K562 (cell line): ENCODE data around the gene PALMD. TPM values are rescaled to one million over a fixed set of nuclear protein-coding genes. Genes with fewer than 3 reads are reported as not detected.
A peak's percentile ranks its signal among the peaks of the same experiment; 100 is the strongest.

Experiments used
- ATAC-seq: fragments of 200-7000 bp; cut with Tn5 transposase; 3 replicates; pipeline ENCODE4 v1.9.1; 2020; ENCODE audit warnings: moderate library complexity
- BruUV-seq: library from RNA; stranded (reverse); fragments of 400-500 nt; replicated peaks from 2 replicates; lab custom pipeline; 2021; lab: Mats Ljungman, UMichigan
- CTCF ChIA-PET: fragments of 300-600 bp; formaldehyde crosslinking; extraction: SDS; loops from one replicate; lab custom pipeline; 2021; ENCODE audit warnings: low intra/inter-chr PET ratio; lab: Yijun Ruan, JAX
- POLR2A ChIA-PET: fragments of 300-600, 350-650 bp; sonication (Branson Sonifier 250); formaldehyde crosslinking; extraction: SDS; loops from one replicate; lab custom pipeline; 2021; ENCODE audit warnings: antibody characterized with exemption, inconsistent platforms; lab: Yijun Ruan, JAX
- DNase-seq, 4 experiments: peaks; one replicate each; pipeline versions ENCODE4 v3.0.0 to v3.0.0-alpha.2; 2011 to 2018; ENCODE audit warnings: low spot score in 3 of 4, mixed read lengths in 3 of 4; ENCODE audit errors: extremely low read depth in 1 of 4
- FAIRE-seq: peaks from 2 replicates; lab custom pipeline; 2011; peaks lifted over from hg19 to GRCh38; lab: Jason Lieb, UNC
- H2AFZ ChIP-seq: 2 replicates; pipeline ENCODE4 v1.6.0; 2011; ENCODE audit warnings: low read depth, low read length, control low read depth, inconsistent platforms
- H3K27ac ChIP-seq: fragments of 200-600 bp; 3 replicates; pipeline ENCODE4 v1.8.0; 2011; ENCODE audit warnings: low read depth, mild to moderate bottlenecking, control low read depth, inconsistent platforms, low read length, moderate library complexity, mixed read lengths; ENCODE audit errors: extremely low read depth
- H3K27me3 ChIP-seq, 2 experiments: fragments of 300-600 bp in 1 of 2; 2 replicates in 1 of 2; 3 replicates in 1 of 2; pipeline versions ENCODE4 v1.6.0 to v1.8.0; 2011; ENCODE audit warnings: inconsistent platforms in 2 of 2, low read length in 2 of 2, mild to moderate bottlenecking in 1 of 2, mixed read lengths in 1 of 2, moderate library complexity in 1 of 2; ENCODE audit not compliant: control insufficient read depth in 2 of 2, insufficient read depth in 2 of 2
- H3K36me3 ChIP-seq: fragments of 300-600 bp; 3 replicates; pipeline ENCODE4 v1.8.0; 2011; ENCODE audit warnings: mild to moderate bottlenecking, low read length, inconsistent platforms; ENCODE audit not compliant: control insufficient read depth, insufficient read depth
- H3K4me1 ChIP-seq, 2 experiments: fragments of 200-600 bp in 1 of 2; replicated peaks in 1 of 2; 2 replicates in 1 of 2; 3 replicates in 1 of 2; pipeline versions ENCODE4 v1.5.1 to v1.8.0; 2011; ENCODE audit warnings: inconsistent platforms in 2 of 2, low read length in 2 of 2, mild to moderate bottlenecking in 1 of 2, mixed read lengths in 1 of 2, moderate library complexity in 1 of 2; ENCODE audit not compliant: control insufficient read depth in 2 of 2, insufficient read depth in 2 of 2
- H3K4me2 ChIP-seq: 2 replicates; pipeline ENCODE4 v1.6.1; 2011; ENCODE audit warnings: low read length, control low read depth, inconsistent platforms, mixed read lengths; ENCODE audit not compliant: insufficient read depth
- H3K4me3 ChIP-seq: fragments of 200-600 bp; sonication (generic), shearing (Covaris generic); 2 replicates; pipeline ENCODE4 v1.5.1; 2016; ENCODE audit warnings: control low read depth, inconsistent platforms
- H3K79me2 ChIP-seq: fragments of 200-600 bp; 3 replicates; pipeline ENCODE4 v1.8.0; 2011; ENCODE audit warnings: low read length, inconsistent platforms; ENCODE audit not compliant: control insufficient read depth, insufficient read depth
- H3K9ac ChIP-seq, 2 experiments: 2 replicates each; pipeline versions ENCODE4 v1.6.0 to v1.6.1; 2011; ENCODE audit warnings: low read depth in 2 of 2, low read length in 2 of 2, control low read depth in 1 of 2, inconsistent platforms in 1 of 2, mild to moderate bottlenecking in 1 of 2, mixed read lengths in 1 of 2; ENCODE audit not compliant: insufficient read depth in 1 of 2
- H3K9me1 ChIP-seq: one replicate; pipeline ENCODE4 v1.6.0; 2011; ENCODE audit warnings: inconsistent platforms, mild to moderate bottlenecking, low read length, moderate library complexity; ENCODE audit not compliant: control insufficient read depth, insufficient read depth
- H3K9me3 ChIP-seq: replicated peaks from 2 replicates; pipeline ENCODE4 v1.5.1; 2011; ENCODE audit warnings: low read depth, low read length, inconsistent platforms; ENCODE audit not compliant: control insufficient read depth, insufficient read depth
- H4K20me1 ChIP-seq: replicated peaks from 2 replicates; pipeline ENCODE4 v1.6.1; 2011; ENCODE audit warnings: low read length, inconsistent platforms, mixed read lengths; ENCODE audit not compliant: control insufficient read depth, insufficient read depth
- ATF1 ChIP-seq, 2 experiments: fragments of 450-650 bp in 1 of 2; IDR thresholded peaks; 2 replicates each; pipeline ENCODE4 v1.6.1; 2016; ENCODE audit warnings: missing compliant biosample characterization in 1 of 2, missing genetic modification characterization in 1 of 2
- CEBPB ChIP-seq: fragments of 450-650 bp; IDR thresholded peaks from 2 replicates; pipeline ENCODE4 v1.6.1; 2016; ENCODE audit warnings: missing genetic modification characterization, missing compliant biosample characterization
- CEBPG ChIP-seq, 3 experiments: fragments of 200-800 bp in 1 of 3; sonication (Bioruptor generic) in 1 of 3; sonication (generic) in 1 of 3; formaldehyde crosslinking in 1 of 3; IDR thresholded peaks in 2 of 3; conservative IDR thresholded peaks in 1 of 3; 2 replicates each; pipeline versions ENCODE4 v1.6.1 to v1.8.0; 2016 to 2022; ENCODE audit warnings: missing compliant biosample characterization in 2 of 3, missing genetic modification characterization in 2 of 3, mild to moderate bottlenecking in 1 of 3, missing genetic modification reagents in 1 of 3
- IRF2 ChIP-seq: sonication (generic); formaldehyde crosslinking; IDR thresholded peaks from 2 replicates; pipeline ENCODE4 v1.8.1; 2022; ENCODE audit warnings: mild to moderate bottlenecking, missing genetic modification reagents
- KAT2B ChIP-seq: IDR thresholded peaks from one replicate; pipeline ENCODE4 v1.6.1; 2012; ENCODE audit warnings: low read depth, mild to moderate bottlenecking, control low read depth, inconsistent platforms, low read length, moderate library complexity
- NEUROD1 ChIP-seq: fragments of 150-350 bp; IDR thresholded peaks from 2 replicates; pipeline ENCODE4 v1.6.1; 2014; ENCODE audit warnings: borderline replicate concordance, low read length, low read depth; ENCODE audit not compliant: partially characterized antibody
- POLR2AphosphoS5 ChIP-seq: IDR thresholded peaks from 2 replicates; pipeline ENCODE4 v1.6.1; 2011; ENCODE audit warnings: mild to moderate bottlenecking, low read depth, low read length, moderate library complexity; ENCODE audit not compliant: control insufficient read depth, insufficient read depth
- SIN3B ChIP-seq: fragments of 450-650 bp; IDR thresholded peaks from 2 replicates; pipeline ENCODE4 v1.6.1; 2017; ENCODE audit warnings: low read depth, mild to moderate bottlenecking, moderate library complexity
- SMAD3 ChIP-seq: fragments of 450-650 bp; formaldehyde crosslinking; conservative IDR thresholded peaks from 2 replicates; pipeline ENCODE4 v1.4.0; 2020; ENCODE audit warnings: mild to moderate bottlenecking
- ZBED1 ChIP-seq: IDR thresholded peaks from 2 replicates; pipeline ENCODE4 v1.6.1; 2014
- ZNF124 ChIP-seq: sonication (generic); formaldehyde crosslinking; IDR thresholded peaks from 2 replicates; pipeline ENCODE4 v1.8.1; 2022; ENCODE audit warnings: missing genetic modification reagents
- ZNF830 ChIP-seq: fragments of 250-450 bp; sonication (Bioruptor Pico); IDR thresholded peaks from 2 replicates; pipeline ENCODE4 v1.5.0; 2021; ENCODE audit warnings: mild to moderate bottlenecking
- WGBS: fragments of 100-300 bp; shearing (Covaris generic); methylation state at CpG from one replicate; pipeline ENCODE4 v1.1.6; 2016; ENCODE audit warnings: low coverage, mixed read lengths; ENCODE audit not compliant: insufficient coverage; ENCODE audit errors: missing lambda C conversion rate; 5-methylcytosine and 5-hydroxymethylcytosine counted together
- in situ Hi-C: fragments of 300-500 bp; cut with MboI; formaldehyde crosslinking; loops from 4 replicates; pipeline ENCODE4 v1.15.0; 2018; ENCODE audit warnings: inconsistent platforms, mixed read lengths
- intact Hi-C: fragments of 100-400 bp; cut with micrococcal nuclease; formaldehyde crosslinking; loops from 2 replicates; pipeline ENCODE4 v1.14.2; 2022
- polyA plus RNA-seq, 8 experiments: library from polyadenylated mRNA; depleted of rRNA in 4 of 8; stranded (reverse) in 5 of 8; unstranded in 3 of 8; fragments of >200 nt; fragmentation: Nextera tagmentation in 2 of 8; fragmentation: Illumina TruSeq in 1 of 8; extraction: Ambion mirVana in 2 of 8; extraction: Trizol in 1 of 8; gene quantifications; 2 replicates each; pipeline versions ENCODE4 v1.2.1 to v1.2.3, GENCODE V29; 2011 to 2014; ENCODE audit warnings: inconsistent platforms in 1 of 8, missing spikeins in 1 of 8
- total RNA-seq, 7 experiments: library from RNA; depleted of rRNA in 6 of 7; stranded (reverse); fragments of >200 nt in 6 of 7; fragmentation: Illumina TruSeq in 2 of 7; extraction: Trizol in 2 of 7; gene quantifications; 2 replicates each; pipeline versions ENCODE4 v1.2.1 to v1.2.3, GENCODE V29; 2011 to 2021; ENCODE audit warnings: low replicate concordance in 1 of 7
- TF ChIP-seq, protein P1 (sequence below): fragments of 450-650 bp; IDR thresholded peaks from 2 replicates; pipeline ENCODE4 v1.7.1; 2018; ENCODE audit warnings: mild to moderate bottlenecking, low read depth; ENCODE audit not compliant: partially characterized antibody

Gene PALMD
- total and polyA plus RNA-seq, 9 of the 15 experiments (the other 6 are each of a cell fraction or from before 2014, with no cell fraction given): 2.7 to 13.5 (median 5.4) TPM

DNA sequence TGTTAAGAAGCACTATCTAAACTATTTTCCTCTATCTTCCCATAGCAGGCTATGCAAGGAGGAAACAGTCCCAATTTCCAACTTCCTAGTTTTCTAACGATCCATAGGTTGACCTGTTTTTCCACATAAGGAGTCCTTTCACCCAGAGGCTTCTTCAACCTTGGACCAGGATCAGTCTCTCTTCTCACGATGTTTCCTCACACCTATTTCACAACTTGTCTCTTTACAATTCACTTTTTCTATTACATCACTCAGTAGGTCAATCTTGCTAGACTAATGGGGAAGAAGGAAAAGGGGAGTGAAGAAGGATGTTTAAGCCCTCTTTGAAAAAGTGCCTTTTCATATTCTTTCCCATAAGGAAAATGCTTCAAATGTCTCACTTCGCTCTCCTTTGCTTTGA lies 15.9 kb downstream of the PALMD start:
- no peak for DNase-seq
- Histone ChIP-seq H3K9me3 (no peaks in the 10 kb centered on the region), H3K9me1 (no peaks in the 10 kb centered on the region), H3K27me3 (no peaks in the 10 kb centered on the region), H3K79me2 (no peaks in the 10 kb centered on the region), H3K9ac (no peak overlapping the region), H3K4me3 (no peak overlapping the region), H3K27ac (no peak overlapping the region), H2AFZ (0 out of 2 replicates have a peak overlapping the region, but pooled peaks have one; percentile 26), H3K4me2 (no peak overlapping the region), H4K20me1 (no peaks in the 10 kb centered on the region), H3K4me1 (no peaks in the 10 kb centered on the region), H3K36me3 (no peaks in the 10 kb centered on the region)
- FAIRE-seq: no peak
- no TSS peak for BruUV-seq
- 47% methylated on average over 3 of the region's 3 CpGs for WGBS
- intact Hi-C loops: no loop called here
- CTCF ChIA-PET: no interaction called here
- TF ChIP-seq ZBED1 (no peak), CEBPB (tag) (peak; percentile 57; the same call in 1 of the 2 replicates), CEBPG (CRISPR knock-in tag; IDR thresholded peaks at IDR 0.05) (no peak), CEBPG (tag; conservative IDR thresholded peaks at IDR 0.05 in 1 of 2, IDR thresholded peaks at IDR 0.05 in 1 of 2) (peak in 1 of 2 experiments; percentile 53; a peak in 2 of 4 replicates)
- no peak for ATAC-seq
- in situ Hi-C loops: no loop called here
- POLR2A ChIA-PET: interaction anchor here (0.6 to 3.1 kb wide), 2 partner anchors 11 to 12 kb away, joined by 3 to 10 read pairs; no protein-coding TSS in a partner anchor

DNA sequence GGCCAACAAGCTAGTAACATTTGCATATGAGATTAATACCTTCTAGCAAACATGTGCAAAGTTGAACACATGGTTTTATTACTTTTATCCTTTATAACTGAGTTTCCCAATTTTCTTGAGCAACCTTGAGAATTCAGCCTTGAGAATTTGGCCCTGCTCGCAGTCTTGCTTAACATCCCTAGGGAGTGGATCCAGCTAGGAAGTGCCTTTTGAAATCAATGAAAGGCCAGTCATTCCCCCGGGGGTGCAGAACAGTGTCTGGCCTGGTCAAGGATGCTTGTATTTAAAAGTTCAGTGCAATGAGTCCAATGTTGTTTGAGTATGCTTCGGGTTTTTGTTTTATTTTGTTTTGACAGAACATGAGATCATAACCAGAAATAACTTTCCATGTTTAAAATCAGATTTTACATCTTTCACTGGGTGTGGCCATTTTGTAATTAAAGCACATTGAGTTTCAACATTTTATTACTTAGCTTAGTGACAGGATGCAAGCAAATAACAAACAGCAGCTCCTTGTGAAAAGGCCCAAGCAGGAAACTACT lies 16.7 kb downstream of the PALMD start:
- H3K27ac ChIP-seq: no peak overlapping the region
- BruUV-seq: no TSS peak
- no peaks in the 10 kb centered on the region for H3K36me3 ChIP-seq
- no peaks in the 10 kb centered on the region for H3K9me3 ChIP-seq
- no peak overlapping the region for H3K4me3 ChIP-seq
- WGBS: 56% methylated on average over 3 of the region's 3 CpGs
- no peak for FAIRE-seq
- H3K9ac ChIP-seq: no peak overlapping the region
- ChIA-PET CTCF (no interaction called here), POLR2A (interaction anchor here (0.7 to 3.1 kb wide), 5 partner anchors 9 to 52 kb away, joined by 3 to 10 read pairs (median 3); partner anchors contain the start of gene PALMD)
- H3K4me2 ChIP-seq: no peak overlapping the region
- in situ Hi-C loops: no loop called here
- no peaks in the 10 kb centered on the region for H3K79me2 ChIP-seq
- intact Hi-C loops: no loop called here
- H3K4me1 ChIP-seq: no peaks in the 10 kb centered on the region
- H4K20me1 ChIP-seq: no peaks in the 10 kb centered on the region
- no peaks in the 10 kb centered on the region for H3K9me1 ChIP-seq
- no peak for ATAC-seq
- H2AFZ ChIP-seq: no peak overlapping the region
- no peak for DNase-seq
- no peaks in the 10 kb centered on the region for H3K27me3 ChIP-seq
- TF ChIP-seq SMAD3 (CRISPR knock-in tag) (no peak), KAT2B (no peak), ZNF830 (CRISPR knock-in tag) (no peak), POLR2AphosphoS5 (no peak), ZNF124 (CRISPR knock-in tag) (no peak), NEUROD1 (no peak), IRF2 (no peak), SIN3B (no peak), ATF1 (CRISPR knock-in tag; IDR thresholded peaks at IDR 0.05) (no peak), ATF1 (tag; IDR thresholded peaks at IDR 0.05) (no peak)
- TF ChIP-seq, protein P1, sequence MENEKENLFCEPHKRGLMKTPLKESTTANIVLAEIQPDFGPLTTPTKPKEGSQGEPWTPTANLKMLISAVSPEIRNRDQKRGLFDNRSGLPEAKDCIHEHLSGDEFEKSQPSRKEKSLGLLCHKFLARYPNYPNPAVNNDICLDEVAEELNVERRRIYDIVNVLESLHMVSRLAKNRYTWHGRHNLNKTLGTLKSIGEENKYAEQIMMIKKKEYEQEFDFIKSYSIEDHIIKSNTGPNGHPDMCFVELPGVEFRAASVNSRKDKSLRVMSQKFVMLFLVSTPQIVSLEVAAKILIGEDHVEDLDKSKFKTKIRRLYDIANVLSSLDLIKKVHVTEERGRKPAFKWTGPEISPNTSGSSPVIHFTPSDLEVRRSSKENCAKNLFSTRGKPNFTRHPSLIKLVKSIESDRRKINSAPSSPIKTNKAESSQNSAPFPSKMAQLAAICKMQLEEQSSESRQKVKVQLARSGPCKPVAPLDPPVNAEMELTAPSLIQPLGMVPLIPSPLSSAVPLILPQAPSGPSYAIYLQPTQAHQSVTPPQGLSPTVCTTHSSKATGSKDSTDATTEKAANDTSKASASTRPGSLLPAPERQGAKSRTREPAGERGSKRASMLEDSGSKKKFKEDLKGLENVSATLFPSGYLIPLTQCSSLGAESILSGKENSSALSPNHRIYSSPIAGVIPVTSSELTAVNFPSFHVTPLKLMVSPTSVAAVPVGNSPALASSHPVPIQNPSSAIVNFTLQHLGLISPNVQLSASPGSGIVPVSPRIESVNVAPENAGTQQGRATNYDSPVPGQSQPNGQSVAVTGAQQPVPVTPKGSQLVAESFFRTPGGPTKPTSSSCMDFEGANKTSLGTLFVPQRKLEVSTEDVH: no peak
